ENCODE data around the gene CALR. TPM values are rescaled to one million over a fixed set of nuclear protein-coding genes. Genes with fewer than 3 reads are reported as not detected.
A peak's percentile ranks its signal among the peaks of the same experiment; 100 is the strongest.

CALR gene
- total RNA-seq, 4 donors from 2014 or later = 218 to 410 (median 280) TPM

GRCh38 chr19:12896460-12896859 lies 41.9 kb upstream of the CALR start:
- no peaks in the 10 kb centered on the region for H3K9me3 ChIP-seq
- TF ChIP-seq POLR2AphosphoS5 (IDR thresholded peaks at IDR 0.05) (no peak), POLR2A (IDR thresholded peaks at IDR 0.05) (no peak), EP300 (IDR thresholded peaks at IDR 0.05) (no peak)
- TF ChIP-seq, protein P1, sequence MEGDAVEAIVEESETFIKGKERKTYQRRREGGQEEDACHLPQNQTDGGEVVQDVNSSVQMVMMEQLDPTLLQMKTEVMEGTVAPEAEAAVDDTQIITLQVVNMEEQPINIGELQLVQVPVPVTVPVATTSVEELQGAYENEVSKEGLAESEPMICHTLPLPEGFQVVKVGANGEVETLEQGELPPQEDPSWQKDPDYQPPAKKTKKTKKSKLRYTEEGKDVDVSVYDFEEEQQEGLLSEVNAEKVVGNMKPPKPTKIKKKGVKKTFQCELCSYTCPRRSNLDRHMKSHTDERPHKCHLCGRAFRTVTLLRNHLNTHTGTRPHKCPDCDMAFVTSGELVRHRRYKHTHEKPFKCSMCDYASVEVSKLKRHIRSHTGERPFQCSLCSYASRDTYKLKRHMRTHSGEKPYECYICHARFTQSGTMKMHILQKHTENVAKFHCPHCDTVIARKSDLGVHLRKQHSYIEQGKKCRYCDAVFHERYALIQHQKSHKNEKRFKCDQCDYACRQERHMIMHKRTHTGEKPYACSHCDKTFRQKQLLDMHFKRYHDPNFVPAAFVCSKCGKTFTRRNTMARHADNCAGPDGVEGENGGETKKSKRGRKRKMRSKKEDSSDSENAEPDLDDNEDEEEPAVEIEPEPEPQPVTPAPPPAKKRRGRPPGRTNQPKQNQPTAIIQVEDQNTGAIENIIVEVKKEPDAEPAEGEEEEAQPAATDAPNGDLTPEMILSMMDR (IDR thresholded peaks at IDR 0.05) = no peak
- no peak overlapping the region for H3K27ac ChIP-seq
- H3K4me1 ChIP-seq = peaks cover 0 to 15% (median 10%) of the 10 kb centered on the region in 3 donors
- H3K36me3 ChIP-seq = peaks cover 0 to 81% of the 10 kb centered on the region in 2 donors
- H3K4me3 ChIP-seq = no peak overlapping the region
- ATAC-seq = no peak
- 100% methylated on average over 2 of the region's 17 CpGs; no CpG with 5 or more reads in 1 of the 2 donors for WGBS, 2 donors (ENCODE audit: low coverage in 1 of 2)
- H3K27me3 ChIP-seq = no peaks in the 10 kb centered on the region

GRCh38 chr19:12899891-12900518 lies 38.4 kb upstream of the CALR start:
- no peak overlapping the region for H3K4me3 ChIP-seq
- no peaks in the 10 kb centered on the region for H3K4me1 ChIP-seq
- 90 to 100% methylated on average over 1 to 3 of the region's 10 CpGs for WGBS, 2 donors (ENCODE audit: low coverage in 1 of 2)
- no peak overlapping the region for H3K27ac ChIP-seq
- H3K27me3 ChIP-seq = no peaks in the 10 kb centered on the region
- TF ChIP-seq POLR2AphosphoS5 (IDR thresholded peaks at IDR 0.05) = no peak
- no peak for TF ChIP-seq POLR2A (IDR thresholded peaks at IDR 0.05)
- TF ChIP-seq, protein P1 (IDR thresholded peaks at IDR 0.05) = no peak
- no peak for TF ChIP-seq EP300 (IDR thresholded peaks at IDR 0.05)
- no peak for ATAC-seq
- peaks cover 0 to 73% of the 10 kb centered on the region in 2 donors for H3K36me3 ChIP-seq
- H3K9me3 ChIP-seq = no peaks in the 10 kb centered on the region

DNA sequence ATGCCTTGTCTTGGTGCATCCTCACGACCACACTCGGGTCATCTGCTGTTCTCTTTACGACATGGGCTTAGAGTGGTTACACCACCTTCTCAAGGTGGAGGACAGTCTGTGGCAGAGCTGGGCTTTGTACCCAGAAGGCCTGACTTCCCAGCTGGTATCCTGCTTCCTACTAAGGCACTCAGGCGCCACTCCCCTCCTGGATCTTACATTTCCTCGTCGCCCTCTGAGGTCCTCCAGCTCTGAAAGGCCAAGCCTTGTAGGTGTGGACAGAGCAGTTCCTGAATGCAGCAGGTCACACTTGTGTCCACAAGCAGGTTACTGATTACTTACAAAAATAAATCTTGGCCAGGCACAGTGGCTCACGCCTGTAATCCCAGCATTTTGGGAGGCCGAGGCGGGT lies 31.2 kb upstream of the CALR start:
- H3K9me3 ChIP-seq = no peaks in the 10 kb centered on the region
- TF ChIP-seq POLR2AphosphoS5 (IDR thresholded peaks at IDR 0.05) (no peak), EP300 (IDR thresholded peaks at IDR 0.05) (no peak), POLR2A (IDR thresholded peaks at IDR 0.05) (no peak)
- TF ChIP-seq, protein P1 (IDR thresholded peaks at IDR 0.05) = no peak
- peaks cover 0 to 9% of the 10 kb centered on the region in 2 donors for H3K36me3 ChIP-seq
- H3K27me3 ChIP-seq = no peaks in the 10 kb centered on the region
- 67 to 93% methylated on average over 1 to 6 of the region's 9 CpGs for WGBS, 2 donors (ENCODE audit: low coverage in 1 of 2)
- peaks cover 0 to 6% (median 0%) of the 10 kb centered on the region in 3 donors for H3K4me1 ChIP-seq
- ATAC-seq = no peak
- H3K27ac ChIP-seq = no peak overlapping the region
- no peak overlapping the region for H3K4me3 ChIP-seq

DNA sequence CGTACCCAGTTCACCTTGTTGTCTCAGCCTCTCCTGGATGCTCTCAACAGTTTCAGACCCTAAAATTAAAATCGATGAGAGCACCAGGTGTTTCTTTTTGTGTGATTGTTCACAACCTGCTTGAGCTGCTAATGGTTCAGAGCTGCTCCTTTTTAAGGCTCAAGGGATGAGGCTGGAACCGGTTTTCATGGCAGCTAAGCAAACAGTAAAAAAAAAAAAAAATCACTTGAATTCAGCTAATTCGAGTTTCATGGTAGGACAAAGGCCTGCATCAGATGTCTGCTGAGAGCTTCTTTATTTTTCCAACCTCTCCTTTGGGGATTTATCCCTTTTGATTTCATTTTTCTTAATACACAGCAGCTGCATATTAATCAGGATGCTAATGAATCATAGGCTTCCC lies 25.8 kb upstream of the CALR start:
- no peaks in the 10 kb centered on the region for H3K36me3 ChIP-seq
- no peak for ATAC-seq
- peaks cover 0 to 29% (median 6%) of the 10 kb centered on the region in 3 donors for H3K4me1 ChIP-seq
- no peak for TF ChIP-seq POLR2AphosphoS5 (IDR thresholded peaks at IDR 0.05)
- TF ChIP-seq EP300 (IDR thresholded peaks at IDR 0.05) = no peak
- TF ChIP-seq, protein P1 (IDR thresholded peaks at IDR 0.05) = no peak
- no peak for TF ChIP-seq POLR2A (IDR thresholded peaks at IDR 0.05)
- peak overlapping the region in 1 of 2 donors; percentile 33 for H3K4me3 ChIP-seq
- peak overlapping the region; percentile 57 to 87 (median 86) for H3K27ac ChIP-seq
- no peaks in the 10 kb centered on the region for H3K9me3 ChIP-seq
- WGBS, 2 donors (ENCODE audit: low coverage in 1 of 2) = 0 to 17% methylated on average over 1 to 4 of the region's 4 CpGs
- H3K27me3 ChIP-seq = no peaks in the 10 kb centered on the region

DNA sequence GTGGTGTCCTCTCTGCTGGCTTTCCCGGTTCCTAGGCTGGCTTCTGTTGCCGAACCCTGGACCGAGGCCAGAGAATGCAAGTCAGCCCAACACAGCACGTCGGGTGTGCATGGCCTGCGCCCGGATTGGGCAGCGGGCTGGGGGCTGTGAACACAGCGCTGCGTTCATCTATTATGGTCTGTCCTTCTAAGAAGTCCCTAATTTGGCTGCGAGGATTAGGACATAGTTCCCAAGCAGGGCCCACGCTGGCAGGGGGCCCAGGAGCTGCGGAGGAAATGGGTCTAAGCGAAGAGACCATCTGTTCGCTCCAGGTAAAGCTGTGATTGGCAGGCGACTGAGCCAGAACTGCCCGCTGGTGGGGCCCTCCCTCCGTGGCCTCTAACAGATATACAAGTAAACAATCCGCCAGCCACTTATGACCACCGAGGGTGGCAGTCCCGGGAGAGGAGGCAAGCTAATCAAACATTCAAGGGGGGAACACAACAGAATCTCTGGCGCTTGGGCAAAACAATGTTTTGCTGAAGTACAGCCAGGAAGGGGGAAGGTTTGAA lies 25.3 kb upstream of the CALR start:
- WGBS, 2 donors (ENCODE audit: low coverage in 1 of 2) = 13 to 17% methylated on average over 1 to 10 of the region's 22 CpGs
- H3K4me1 ChIP-seq = peaks cover 0 to 29% (median 6%) of the 10 kb centered on the region in 3 donors
- peak; percentile 98 for ATAC-seq
- peak overlapping the region in 1 of 2 donors; percentile 33 for H3K4me3 ChIP-seq
- TF ChIP-seq EP300 (IDR thresholded peaks at IDR 0.05) (no peak), POLR2AphosphoS5 (IDR thresholded peaks at IDR 0.05) (peak; percentile 60)
- peak overlapping the region; percentile 57 to 87 (median 86) for H3K27ac ChIP-seq
- H3K27me3 ChIP-seq = no peaks in the 10 kb centered on the region
- no peaks in the 10 kb centered on the region for H3K36me3 ChIP-seq
- no peaks in the 10 kb centered on the region for H3K9me3 ChIP-seq
